ENCODE measurements around the gene CCDC92.

Gene CCDC92

DNA sequence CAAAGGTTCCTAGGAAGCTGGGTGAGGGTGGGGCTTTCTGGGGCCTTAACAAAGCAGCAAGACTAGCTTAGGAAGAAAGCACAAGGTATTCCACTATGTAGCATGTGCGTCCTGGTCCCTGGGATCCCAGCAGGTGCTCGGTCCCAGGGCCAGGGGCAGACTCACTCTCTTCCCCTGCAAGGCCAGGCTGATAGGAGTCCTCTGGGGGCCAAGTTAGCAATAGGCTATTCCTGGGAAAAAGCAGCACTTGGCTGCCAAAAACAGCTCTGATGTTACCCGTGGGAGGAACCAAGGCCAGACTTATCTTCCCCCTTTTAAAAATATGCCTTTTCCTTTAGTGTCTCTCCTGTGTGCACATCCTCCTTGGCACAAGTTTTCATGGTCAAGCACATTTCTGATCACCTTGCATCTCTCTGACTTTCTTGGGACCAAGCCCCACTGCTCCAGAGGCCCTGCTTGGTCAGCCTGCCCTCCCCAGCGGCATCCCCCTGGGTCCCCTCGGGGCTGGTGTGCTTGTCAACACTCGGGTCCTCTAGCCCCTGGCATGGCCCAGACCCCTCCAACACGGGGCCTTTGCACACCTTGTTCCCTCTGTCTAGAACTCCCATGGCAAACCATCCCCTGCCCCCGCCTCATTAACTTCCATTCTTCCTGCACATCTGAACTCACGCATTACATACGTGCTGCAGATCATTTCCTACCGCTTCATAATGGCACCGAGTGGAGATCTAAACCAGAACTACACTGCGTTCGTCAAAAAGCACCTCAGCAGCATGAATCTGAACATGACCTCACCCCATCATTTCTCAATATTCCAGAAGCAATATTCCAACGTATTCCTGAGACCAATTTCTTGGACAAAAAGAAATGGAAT lies 21.9 kb downstream of the CCDC92 start:
- no peak for DNase-seq
- no peak for TF ChIP-seq EZH2phosphoT487 (IDR thresholded peaks at IDR 0.05; ENCODE audit: low read length)
- Histone ChIP-seq H3K9me2 (replicated peaks; ENCODE audit: insufficient read depth, low read length) (no peaks in the 10 kb centered on the region), H3K4me2 (ENCODE audit: low read depth, low read length) (no peak overlapping the region), H3K27ac (ENCODE audit: low read length) (no peak overlapping the region), H3K9ac (ENCODE audit: low read length) (no peak overlapping the region), H4K20me1 (ENCODE audit: insufficient read depth, low read length) (no peaks in the 10 kb centered on the region), H3K4me3 (ENCODE audit: low read length) (no peak overlapping the region), H3K4me1 (ENCODE audit: low read length) (no peaks in the 10 kb centered on the region), H3K36me3 (replicated peaks; ENCODE audit: insufficient read depth, low read length) (no peaks in the 10 kb centered on the region), H3K79me2 (ENCODE audit: low read length) (no peaks in the 10 kb centered on the region), H3K9me3 (replicated peaks; ENCODE audit: insufficient read depth, low read length) (no peaks in the 10 kb centered on the region), H3K27me3 (replicated peaks; ENCODE audit: insufficient read depth, low read length) (no peaks in the 10 kb centered on the region), H3F3A (ENCODE audit: insufficient read depth, low read length) (no peaks in the 10 kb centered on the region), H2AFZ (ENCODE audit: low read length) (no peak overlapping the region)

DNA sequence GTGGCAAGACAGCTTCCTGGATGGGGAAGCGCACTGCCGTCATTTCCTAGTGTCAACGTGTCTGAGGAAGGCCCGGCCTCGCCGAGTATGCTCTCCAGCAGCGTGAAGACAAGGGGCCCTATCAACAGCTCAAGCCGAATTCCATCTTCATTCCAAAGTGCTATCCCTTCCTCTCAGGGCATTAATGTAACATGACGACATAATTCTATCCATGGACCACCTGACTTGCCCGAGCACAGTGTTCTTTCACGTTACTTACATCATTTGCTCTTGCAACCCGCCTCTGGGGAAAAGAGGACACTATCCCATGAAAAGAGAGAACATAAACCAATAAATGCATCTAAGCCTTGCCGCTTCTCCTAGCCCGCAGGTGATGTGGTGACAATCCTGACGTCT lies 22.9 kb downstream of the CCDC92 start:
- Histone ChIP-seq H3K27ac (ENCODE audit: low read length) (no peak overlapping the region), H4K20me1 (ENCODE audit: insufficient read depth, low read length) (no peaks in the 10 kb centered on the region), H3K9me2 (replicated peaks; ENCODE audit: insufficient read depth, low read length) (no peaks in the 10 kb centered on the region), H3K4me1 (ENCODE audit: low read length) (no peaks in the 10 kb centered on the region), H3K36me3 (replicated peaks; ENCODE audit: insufficient read depth, low read length) (no peaks in the 10 kb centered on the region), H3K4me2 (ENCODE audit: low read depth, low read length) (no peak overlapping the region), H3K27me3 (replicated peaks; ENCODE audit: insufficient read depth, low read length) (no peaks in the 10 kb centered on the region), H2AFZ (ENCODE audit: low read length) (no peak overlapping the region), H3K9me3 (replicated peaks; ENCODE audit: insufficient read depth, low read length) (no peaks in the 10 kb centered on the region), H3K9ac (ENCODE audit: low read length) (no peak overlapping the region), H3K4me3 (ENCODE audit: low read length) (no peak overlapping the region), H3K79me2 (ENCODE audit: low read length) (no peaks in the 10 kb centered on the region), H3F3A (ENCODE audit: insufficient read depth, low read length) (no peaks in the 10 kb centered on the region)
- no peak for DNase-seq
- no peak for TF ChIP-seq EZH2 (optimal IDR thresholded peaks at IDR 0.05; ENCODE audit: low read depth, low read length)
- no peak for TF ChIP-seq EZH2phosphoT487 (IDR thresholded peaks at IDR 0.05; ENCODE audit: low read length)
- TF ChIP-seq, protein P1, sequence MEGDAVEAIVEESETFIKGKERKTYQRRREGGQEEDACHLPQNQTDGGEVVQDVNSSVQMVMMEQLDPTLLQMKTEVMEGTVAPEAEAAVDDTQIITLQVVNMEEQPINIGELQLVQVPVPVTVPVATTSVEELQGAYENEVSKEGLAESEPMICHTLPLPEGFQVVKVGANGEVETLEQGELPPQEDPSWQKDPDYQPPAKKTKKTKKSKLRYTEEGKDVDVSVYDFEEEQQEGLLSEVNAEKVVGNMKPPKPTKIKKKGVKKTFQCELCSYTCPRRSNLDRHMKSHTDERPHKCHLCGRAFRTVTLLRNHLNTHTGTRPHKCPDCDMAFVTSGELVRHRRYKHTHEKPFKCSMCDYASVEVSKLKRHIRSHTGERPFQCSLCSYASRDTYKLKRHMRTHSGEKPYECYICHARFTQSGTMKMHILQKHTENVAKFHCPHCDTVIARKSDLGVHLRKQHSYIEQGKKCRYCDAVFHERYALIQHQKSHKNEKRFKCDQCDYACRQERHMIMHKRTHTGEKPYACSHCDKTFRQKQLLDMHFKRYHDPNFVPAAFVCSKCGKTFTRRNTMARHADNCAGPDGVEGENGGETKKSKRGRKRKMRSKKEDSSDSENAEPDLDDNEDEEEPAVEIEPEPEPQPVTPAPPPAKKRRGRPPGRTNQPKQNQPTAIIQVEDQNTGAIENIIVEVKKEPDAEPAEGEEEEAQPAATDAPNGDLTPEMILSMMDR (IDR thresholded peaks at IDR 0.05; ENCODE audit: low read length) = no peak

DNA sequence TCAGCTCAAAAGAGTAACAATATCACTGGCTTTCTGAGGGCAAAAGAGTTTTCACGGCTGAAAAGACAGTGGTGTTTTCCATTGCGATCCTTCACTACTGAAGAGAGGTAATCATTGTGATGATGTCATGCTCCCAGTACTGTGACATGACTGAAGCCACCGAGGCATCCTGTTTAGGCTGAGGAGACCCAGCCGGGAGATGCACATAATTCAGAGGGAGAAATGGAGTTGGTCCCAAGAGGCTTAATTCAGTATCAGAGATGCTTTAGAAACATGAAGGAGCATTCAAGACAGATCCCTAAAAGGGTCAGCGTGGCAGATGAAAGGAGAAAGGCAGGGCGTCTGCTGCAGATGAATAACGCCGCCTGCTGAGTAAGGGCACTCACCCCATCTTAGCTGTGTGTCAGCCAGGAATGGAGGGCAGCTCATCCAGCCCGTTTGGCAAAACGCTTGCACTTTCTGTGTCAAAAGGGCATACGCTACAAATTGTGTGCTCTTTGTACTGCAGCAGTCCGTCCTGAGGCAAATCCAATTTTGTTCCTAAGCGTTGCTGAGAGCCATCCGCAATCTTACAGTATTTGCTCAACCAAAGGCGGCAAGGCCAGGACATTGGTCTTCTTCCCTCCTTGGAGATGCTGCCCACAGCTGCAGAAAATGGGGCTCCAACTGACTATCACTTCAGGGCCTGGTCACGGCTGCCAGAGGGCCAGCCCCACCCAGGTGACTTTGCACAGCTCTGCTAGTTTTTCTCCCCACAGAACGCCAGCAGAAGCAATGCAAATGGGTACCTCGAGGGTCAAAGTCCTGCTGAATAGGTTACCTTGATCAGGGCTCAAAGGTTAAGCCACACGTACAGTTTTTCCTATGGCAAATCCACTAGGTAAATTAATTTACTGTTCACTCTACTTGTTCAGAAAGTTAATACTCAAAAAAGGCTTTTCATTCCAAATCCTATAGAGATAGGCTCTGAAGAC lies 23.5 kb downstream of the CCDC92 start:
- Histone ChIP-seq H4K20me1 (ENCODE audit: insufficient read depth, low read length) (no peaks in the 10 kb centered on the region), H3K27ac (ENCODE audit: low read length) (no peak overlapping the region), H3K79me2 (ENCODE audit: low read length) (no peaks in the 10 kb centered on the region), H3K9ac (ENCODE audit: low read length) (no peak overlapping the region), H3K4me2 (ENCODE audit: low read depth, low read length) (no peak overlapping the region), H3K36me3 (replicated peaks; ENCODE audit: insufficient read depth, low read length) (no peaks in the 10 kb centered on the region), H3K9me3 (replicated peaks; ENCODE audit: insufficient read depth, low read length) (no peaks in the 10 kb centered on the region), H3K27me3 (replicated peaks; ENCODE audit: insufficient read depth, low read length) (no peaks in the 10 kb centered on the region), H3K4me3 (ENCODE audit: low read length) (no peak overlapping the region), H2AFZ (ENCODE audit: low read length) (no peak overlapping the region), H3K4me1 (ENCODE audit: low read length) (no peaks in the 10 kb centered on the region), H3K9me2 (replicated peaks; ENCODE audit: insufficient read depth, low read length) (no peaks in the 10 kb centered on the region), H3F3A (ENCODE audit: insufficient read depth, low read length) (no peaks in the 10 kb centered on the region)
- DNase-seq = no peak
- no peak for TF ChIP-seq EZH2phosphoT487 (IDR thresholded peaks at IDR 0.05; ENCODE audit: low read length)
- TF ChIP-seq, protein P1 (IDR thresholded peaks at IDR 0.05; ENCODE audit: low read length) = no peak
- no peak for TF ChIP-seq EZH2 (optimal IDR thresholded peaks at IDR 0.05; ENCODE audit: low read depth, low read length)
